LoVo (cell line): ENCODE data around the gene PPIL3.

ENCODE experiments used
- DNase-seq: peaks from one replicate; pipeline ENCODE4 v3.0.0-alpha.2; 2016; ENCODE audit warnings: low spot score

PPIL3 gene

DNA sequence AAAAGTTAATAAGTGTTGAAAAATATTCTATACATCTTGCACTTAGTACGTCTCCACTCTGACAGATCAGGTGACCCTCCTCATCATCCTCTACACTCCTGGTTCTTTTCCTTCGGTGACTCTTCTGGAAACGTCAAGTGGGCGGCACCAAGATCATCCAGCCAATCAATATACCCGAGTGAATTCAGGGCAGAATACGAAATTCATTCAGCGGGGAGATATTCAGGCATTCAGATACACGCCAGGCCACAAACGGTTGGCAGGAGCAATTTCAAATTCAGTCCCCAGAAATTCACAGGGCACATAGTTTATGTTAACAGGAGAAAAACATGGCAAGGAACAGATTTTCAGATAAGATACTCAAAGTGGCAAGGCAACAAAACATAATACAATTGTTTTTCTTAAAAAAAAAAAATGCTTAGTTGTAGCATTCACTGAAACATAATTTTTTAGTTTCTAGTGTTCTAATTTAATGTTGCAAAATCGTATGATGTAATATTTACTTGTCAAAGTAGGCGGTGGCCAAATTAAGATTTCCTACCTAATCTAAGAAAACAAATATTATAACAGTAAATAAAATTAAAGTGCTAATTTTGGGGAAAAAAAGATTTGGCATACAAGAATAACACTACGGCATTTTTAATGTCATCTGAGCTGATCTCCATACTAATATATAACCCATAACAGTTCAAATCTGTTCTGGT, 28.6 kb downstream of the PPIL3 start:
- DNase-seq: no peak

DNA sequence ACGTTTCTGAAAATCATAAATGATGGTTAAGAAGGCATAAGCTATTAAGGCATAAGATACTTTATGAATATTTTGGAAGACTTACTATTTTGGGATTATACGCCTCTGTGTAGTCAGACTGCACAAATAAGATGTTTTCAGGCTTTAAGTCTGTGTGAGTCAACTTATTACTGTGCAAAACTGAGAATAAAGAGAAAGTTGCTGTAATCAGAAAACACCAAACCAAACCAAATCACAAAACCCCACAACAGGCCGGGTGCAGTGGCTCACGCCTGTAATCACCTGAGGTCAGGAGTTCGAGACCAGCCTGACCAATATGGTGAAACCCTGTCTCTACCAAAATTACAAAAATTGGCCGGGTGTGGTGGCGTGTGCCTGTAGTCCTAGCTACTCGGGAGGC, 32.1 kb downstream of the PPIL3 start:
- no peak for DNase-seq

DNA sequence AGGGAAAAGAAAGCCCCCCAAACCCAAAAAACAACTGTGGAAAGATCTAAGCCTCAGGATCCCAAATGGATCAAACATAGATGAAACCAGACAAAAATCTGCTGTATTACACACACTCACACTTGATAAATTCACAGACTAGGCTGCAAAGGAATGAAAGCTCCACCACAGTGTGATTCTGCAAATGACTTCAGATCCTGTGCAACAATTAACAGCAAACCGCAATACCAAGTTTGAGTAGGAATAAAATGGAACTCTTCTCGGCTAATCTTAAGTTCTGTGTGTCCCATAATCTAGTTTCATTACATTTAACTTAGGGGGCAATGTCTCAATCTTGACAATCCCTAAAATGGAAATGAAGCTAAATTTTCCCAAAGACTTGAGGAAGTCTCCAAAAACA, 36.3 kb downstream of the PPIL3 start:
- DNase-seq: no peak

DNA sequence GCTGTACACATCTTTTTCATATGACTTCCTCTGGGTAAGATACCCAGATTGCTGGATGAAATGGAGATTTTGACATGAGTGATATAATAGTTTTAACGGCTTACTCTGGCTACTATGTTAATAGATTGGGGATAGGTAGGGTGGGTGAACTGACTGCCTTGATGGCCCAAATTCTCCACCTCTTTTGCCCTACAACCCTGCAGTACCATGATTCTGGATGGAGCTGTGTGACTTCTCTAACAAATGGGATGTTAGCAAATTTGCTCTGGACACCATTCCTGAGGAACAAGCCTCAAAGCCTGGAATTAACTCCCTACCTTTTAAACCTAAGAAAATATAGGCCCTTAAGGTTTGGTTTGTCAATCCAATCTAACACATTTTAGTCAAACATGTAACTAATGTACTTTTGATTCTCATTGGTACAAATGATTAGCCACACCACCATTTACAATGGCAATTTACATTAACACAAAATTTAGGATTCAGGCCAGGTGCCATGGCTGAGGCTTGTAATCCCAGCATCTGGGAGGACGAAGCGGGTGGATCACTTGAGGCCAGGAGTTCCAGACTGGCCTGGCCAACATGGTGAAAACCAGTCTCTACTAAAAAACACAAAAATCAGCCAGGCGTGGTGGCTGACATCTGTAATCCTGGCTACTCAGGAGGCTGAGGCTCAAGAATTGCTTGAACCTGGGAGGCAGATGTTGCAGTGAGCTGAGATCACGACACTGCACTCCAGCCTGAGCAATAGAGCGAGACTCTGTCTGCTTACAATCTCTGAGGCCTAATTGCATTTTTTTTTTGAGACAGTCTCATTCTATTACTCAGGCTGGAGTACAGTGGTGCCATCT, 37.3 kb downstream of the PPIL3 start:
- DNase-seq: no peak

DNA sequence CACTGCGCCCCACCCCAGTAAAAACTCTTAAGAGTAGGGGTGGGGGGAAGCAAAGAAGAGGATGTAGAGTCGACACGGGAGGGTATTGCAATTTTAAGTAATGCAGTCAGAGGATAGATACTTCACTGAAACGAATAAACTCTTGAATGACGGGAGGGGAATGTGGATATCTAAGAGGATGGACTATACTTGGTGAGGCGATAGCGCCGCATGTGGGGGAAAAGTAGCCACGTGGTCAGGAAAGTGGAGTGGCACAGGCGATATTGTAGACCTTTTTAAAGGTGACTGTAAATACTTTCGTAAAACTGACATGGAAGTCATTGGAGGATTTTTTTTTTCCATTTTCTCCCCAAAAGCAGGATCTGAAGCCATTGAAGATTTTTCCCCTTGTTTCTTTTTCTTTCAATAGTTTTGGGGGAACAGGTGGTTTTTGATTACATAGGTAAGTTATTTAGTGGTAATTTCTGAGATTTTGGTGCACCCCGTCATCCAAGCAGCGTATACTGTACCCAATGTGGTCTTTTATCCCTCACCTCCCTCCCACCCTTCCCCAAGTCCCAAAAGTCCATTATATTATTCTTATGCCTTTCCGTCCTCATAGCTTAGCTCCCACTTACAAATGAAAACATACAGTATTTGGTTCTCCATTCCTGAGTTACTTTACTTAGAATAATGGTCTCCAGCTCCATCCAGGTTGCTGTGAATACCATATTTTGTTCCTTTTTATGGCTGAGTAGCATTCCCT, 38.2 kb downstream of the PPIL3 start:
- no peak for DNase-seq

DNA sequence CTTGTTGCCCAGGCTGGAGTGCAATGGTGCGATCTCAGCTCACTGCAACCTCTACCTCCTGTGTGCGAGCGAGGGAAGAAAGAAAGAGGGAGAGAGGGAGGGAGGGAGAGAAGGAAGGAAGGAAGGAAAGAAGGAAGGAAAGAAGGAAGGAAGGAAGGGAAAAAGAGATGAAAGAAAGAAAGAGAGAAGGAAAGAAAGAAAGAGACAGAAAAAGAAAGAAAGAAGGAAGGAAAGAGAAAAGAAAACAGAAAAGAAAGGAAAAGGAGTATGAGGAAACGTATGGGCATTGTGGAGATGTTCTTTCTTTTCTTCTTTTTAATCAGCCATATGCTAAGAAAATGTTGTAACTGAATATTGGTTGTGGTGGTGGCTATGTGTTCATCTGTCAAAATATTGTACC, 40.9 kb downstream of the PPIL3 start:
- no peak for DNase-seq

DNA sequence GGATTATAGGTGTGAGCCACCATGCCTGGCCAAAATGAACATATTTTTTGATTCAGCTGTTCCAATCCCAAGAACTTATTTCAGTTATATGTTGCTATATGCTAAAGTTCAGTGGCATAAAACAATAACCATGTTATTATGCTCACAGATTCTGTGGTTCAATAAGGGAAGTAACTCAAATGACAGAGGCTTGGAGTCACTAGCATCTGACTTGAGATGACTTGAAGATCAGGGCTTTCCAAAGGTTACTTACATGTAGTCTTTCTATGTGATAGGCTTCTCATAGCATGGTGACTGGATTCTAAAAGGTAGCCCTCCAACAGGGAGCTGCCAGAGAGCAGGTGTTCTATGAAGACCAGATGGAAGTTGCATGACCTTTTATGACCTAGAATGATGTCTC, 41.6 kb downstream of the PPIL3 start:
- no peak for DNase-seq

DNA sequence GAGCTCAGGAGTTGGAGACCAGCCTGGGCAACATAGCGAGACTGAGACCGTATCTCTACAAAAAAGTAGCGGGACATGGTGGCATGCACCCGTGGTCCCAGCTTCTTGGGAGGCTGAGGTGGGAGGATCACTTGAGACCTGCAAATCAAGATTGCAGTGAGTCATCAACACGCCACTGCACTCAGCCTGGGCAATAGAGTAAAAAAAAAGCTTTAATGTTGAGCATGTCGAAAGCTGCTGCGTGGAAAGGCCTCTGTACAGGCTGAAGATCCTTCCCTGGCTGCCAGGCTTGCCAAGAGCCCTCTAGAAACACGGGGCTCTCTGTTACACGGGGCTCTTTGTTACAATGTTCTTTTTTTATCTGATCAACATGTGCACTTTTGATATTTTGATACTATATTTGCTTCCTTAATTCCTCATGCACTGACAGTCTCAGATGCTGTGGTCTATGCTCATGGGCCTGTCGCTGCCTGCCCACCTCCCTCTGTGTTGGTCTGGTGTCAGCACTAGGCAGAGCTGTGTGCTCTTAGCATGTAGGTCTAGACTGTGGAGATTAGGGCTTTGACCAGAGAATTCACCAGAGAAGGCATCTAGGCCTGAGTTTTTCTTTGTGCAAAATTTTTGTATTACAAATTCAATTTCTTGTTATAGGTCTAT, 43.1 kb downstream of the PPIL3 start:
- DNase-seq: no peak

DNA sequence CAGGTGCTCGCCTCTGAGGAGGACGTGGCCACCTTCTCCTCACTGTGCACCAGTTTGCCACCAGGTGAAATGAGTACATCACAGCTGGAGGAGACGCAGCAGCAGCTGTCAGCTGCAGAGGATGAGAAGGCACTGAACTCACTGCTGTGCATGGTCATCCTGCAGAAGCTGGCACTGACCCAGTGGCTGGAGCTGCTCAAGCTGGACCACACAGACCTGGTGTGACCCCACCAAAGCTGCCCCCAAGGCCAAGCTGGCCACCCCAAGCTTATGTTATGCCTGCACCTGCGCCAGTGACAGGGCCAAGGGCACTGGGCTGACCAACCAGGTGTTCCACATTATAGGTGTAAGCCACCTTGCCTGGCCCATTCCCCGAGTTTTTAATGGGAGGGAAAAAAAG, 43.7 kb downstream of the PPIL3 start:
- DNase-seq: no peak

DNA sequence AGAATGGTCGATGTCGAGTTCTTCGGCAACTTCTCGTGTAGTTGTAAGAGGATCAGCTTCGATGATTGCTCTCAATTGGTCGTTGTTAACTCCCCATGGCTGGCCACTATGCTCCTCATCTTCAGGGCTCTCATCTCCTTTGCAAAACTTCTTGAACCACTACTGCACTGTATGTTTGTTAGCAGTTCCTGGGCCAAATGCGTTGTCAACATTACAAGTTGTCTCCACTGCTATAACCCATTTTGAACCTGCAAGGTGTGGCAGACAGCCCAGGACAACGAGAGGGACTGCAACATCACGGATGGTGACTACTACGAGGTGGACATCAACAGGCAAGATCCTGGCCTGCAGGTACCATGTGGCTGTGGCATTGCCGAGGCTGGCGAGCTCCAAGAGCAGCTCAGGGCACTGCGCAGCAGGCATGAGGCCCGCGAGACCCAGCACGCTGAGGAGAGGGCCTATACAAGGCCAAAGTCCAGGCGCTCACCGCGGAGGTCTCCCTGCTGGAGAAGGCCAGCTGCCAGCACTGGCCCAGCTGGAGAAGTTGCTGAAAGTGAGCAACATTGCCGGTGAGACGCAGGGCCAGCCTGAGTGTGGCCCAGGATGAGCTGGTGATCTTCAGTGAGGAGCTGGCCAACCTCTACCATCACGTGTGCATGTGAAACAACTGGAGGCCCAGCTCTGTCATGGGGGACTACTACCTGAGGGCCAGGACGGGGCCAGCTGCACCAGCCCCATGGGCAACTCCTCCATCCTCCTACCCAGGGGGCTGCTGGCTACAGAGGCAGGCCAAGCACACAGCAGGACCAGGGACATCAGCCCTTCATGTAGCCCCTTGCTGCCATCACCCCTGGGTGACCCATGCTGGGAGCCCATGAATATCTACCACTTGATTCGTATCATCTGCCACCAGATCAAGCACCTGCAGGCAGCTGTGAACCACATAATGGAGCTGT, 44.6 kb downstream of the PPIL3 start:
- DNase-seq: no peak

DNA sequence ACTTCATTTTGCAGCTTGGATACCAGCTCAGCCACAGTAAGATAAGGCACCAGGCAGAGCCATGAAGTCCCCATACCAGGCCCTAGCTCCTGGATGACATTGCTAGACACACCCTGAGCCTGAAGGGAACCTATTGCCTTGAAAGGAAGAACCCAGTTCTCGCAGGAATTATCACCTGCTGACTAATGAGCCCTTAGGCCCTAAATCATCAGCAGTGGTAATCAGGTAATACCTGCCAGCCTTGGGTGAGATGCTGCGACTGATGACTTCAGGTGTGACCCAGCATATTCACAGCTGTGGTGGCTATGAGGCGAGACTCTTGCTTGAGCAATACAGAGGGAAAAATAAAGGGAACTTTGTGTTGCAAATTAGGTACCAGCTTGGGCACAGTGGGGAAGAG, 49.4 kb downstream of the PPIL3 start:
- no peak for DNase-seq

DNA sequence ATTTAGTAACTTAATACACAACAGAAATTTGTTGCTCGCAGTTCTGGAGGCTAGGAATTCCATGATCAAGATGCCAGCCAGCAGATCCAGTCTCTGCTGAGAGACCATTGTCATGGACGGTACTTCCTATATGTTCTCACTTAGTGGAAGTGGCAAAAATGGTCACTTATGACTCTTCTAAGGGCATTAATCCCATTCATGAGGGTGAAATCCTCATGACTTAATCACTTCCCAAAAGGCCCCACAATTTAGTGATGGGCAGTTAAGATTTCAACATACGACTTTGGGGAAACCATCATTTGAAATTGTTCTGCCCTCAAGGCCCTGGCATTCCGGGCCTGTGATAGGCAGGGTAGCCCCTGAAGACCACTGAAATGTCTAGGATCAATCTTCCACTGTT, 54.2 kb downstream of the PPIL3 start:
- no peak for DNase-seq

DNA sequence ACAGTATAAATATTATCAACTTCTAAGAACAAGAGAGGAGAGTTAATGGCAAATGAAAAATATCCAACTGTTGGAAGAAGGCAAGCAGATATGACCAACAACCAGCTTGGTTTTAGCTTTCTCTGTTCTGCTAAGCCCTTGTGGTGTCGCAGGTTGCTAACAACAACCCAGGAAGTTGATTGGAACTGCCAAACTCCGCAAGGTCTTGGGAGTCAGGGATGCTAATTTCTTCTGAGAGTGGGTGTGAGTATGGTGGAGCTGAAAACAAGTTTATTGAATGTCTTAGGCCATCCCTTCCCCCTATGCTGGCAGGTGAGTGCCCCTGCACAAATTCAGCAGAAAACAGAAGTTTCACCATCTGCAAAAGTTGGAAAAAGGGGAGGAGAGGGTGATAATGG, 59.6 kb downstream of the PPIL3 start:
- no peak for DNase-seq

DNA sequence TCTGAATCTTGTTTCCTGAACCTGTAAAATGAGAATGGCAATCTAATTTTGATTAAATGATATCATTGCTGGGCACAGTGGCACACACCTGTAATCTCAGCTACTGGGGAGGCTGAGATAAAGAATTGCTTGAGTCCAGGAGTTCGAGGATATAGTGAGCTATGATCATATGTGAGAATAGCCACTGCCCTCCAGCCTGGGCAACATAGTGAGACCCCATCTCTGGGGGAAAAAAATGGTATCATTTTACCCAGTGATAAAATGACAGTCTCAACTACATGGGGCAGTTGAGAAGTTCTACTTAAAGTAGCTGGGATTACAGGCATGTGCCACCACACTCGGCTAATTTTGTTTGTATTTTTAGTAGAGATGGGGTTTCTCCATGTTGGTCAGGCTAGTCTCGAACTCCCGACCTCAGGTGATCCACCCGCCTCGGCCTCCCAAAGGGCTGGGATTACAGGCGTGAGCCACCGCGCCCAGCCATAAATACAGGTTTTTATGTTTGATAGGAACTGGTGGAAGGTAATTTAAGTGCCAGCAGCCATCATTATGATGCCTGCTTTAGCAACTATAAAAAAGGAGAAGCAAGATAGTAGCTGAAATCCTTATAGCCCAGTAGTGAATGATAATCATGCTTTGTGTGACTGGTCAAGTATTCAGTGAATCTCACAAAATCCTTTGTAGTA, 60.2 kb downstream of the PPIL3 start:
- DNase-seq: no peak

DNA sequence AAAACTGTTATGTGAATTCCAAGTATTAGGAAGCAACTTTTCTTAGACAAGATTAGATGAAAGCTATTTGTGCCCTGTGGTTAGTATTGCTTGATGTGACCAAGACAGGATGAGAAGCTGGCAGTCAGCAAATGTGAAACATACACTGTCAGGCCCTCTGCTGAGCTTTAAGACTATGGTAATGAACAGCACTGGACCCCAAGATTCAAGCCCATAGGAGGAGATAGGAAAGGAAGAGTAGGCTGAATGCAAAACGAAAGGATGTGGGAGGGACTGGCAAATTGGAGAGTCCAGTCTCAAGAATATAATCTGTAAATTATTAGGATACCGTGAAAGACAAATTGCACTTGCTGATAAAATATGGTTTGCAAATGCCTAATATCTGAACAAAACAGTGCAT, 60.8 kb downstream of the PPIL3 start:
- no peak for DNase-seq

DNA sequence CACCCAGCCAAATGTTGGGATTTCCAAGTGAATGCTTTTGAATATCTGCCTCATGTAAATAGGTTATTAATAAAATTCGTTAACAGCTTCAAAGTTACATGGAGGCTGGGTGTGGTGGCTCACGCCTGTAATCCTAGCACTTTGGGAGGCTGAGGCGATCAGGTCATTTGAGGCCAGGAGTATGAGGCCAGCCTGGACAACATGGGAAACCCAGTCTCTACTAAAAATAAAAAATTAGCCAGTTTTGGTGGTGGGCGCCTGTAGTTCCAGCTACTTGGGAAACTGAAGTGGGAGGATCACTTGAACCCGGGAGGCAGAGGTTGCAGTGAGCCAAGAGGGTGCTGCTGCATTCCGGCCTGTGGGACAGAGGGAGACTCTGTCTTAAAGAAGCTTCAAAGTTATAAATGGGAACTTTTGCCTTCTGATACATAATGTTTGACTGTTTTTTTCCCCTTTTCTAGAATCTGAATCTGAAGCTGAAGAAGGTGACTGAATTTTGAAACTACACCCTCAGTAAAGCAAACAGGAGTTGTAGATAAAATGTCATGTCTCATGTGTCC, 67.1 kb downstream of the PPIL3 start:
- no peak for DNase-seq
